CD8-positive, alpha-beta memory T cell (primary cell): ENCODE results near the gene FNBP1. TPM values are rescaled to one million over a fixed set of nuclear protein-coding genes. Genes with fewer than 3 reads are reported as not detected.

Experiments
- CTCF ChIA-PET: fragments of 350-600 bp; sonication (Branson Sonifier 250); formaldehyde crosslinking; loops from one replicate; lab custom pipeline; 2021; ENCODE audit warnings: antibody characterized with exemption; lab: Charles Lee
- POLR2A ChIA-PET: fragments of 350-600 bp; sonication (Branson Sonifier 250); formaldehyde crosslinking; loops from one replicate; lab custom pipeline; 2021; ENCODE audit warnings: antibody characterized with exemption; lab: Charles Lee
- DNase-seq, 5 donors: peaks; one replicate each; pipeline versions ENCODE4 v3.0.0 to v3.0.0-alpha.2; 2020 to 2022; ENCODE audit warnings: mixed read lengths in 1 of 5
- H3K27ac ChIP-seq: one replicate; pipeline ENCODE4 v1.7.0; 2013; ENCODE audit warnings: low read depth, mild to moderate bottlenecking, low read length, moderate library complexity
- H3K27me3 ChIP-seq: 2 replicates; pipeline ENCODE4 v1.7.0; 2013; ENCODE audit warnings: low read length, mild to moderate bottlenecking; ENCODE audit not compliant: insufficient read depth, poor library complexity, severe bottlenecking
- H3K36me3 ChIP-seq: 2 replicates; pipeline ENCODE4 v1.7.0; 2013; ENCODE audit warnings: mild to moderate bottlenecking, low read length, moderate library complexity; ENCODE audit not compliant: insufficient read depth
- H3K4me1 ChIP-seq: 2 replicates; pipeline ENCODE4 v1.7.0; 2013; ENCODE audit warnings: mild to moderate bottlenecking, low read length, moderate library complexity; ENCODE audit not compliant: insufficient read depth
- H3K4me3 ChIP-seq: 2 replicates; pipeline ENCODE4 v1.7.0; 2013; ENCODE audit warnings: mild to moderate bottlenecking, low read length
- H3K9me3 ChIP-seq: 2 replicates; pipeline ENCODE4 v1.7.0; 2013; ENCODE audit warnings: mild to moderate bottlenecking, low read length
- H3K27ac Mint-ChIP-seq, 8 donors: one replicate each; pipeline ENCODE4 v1.8.0; 2020 to 2021; ENCODE audit warnings: mixed read lengths in 8 of 8, mild to moderate bottlenecking in 6 of 8, inconsistent platforms in 3 of 8, moderate library complexity in 3 of 8
- H3K27me3 Mint-ChIP-seq, 2 donors: one replicate each; pipeline ENCODE4 v1.8.0; 2020 to 2021; ENCODE audit warnings: mixed read lengths in 2 of 2, mild to moderate bottlenecking in 1 of 2, moderate library complexity in 1 of 2
- H3K36me3 Mint-ChIP-seq, 3 donors: one replicate each; pipeline ENCODE4 v1.8.0; 2020 to 2021; ENCODE audit warnings: mixed read lengths in 3 of 3, inconsistent platforms in 1 of 3, mild to moderate bottlenecking in 1 of 3
- H3K4me1 Mint-ChIP-seq, 3 donors: one replicate each; pipeline ENCODE4 v1.8.0; 2020 to 2021; ENCODE audit warnings: mixed read lengths in 3 of 3, inconsistent platforms in 1 of 3, mild to moderate bottlenecking in 1 of 3
- H3K4me3 Mint-ChIP-seq, 7 donors: one replicate each; pipeline ENCODE4 v1.8.0; 2020 to 2021; ENCODE audit warnings: mixed read lengths in 7 of 7, mild to moderate bottlenecking in 6 of 7, moderate library complexity in 4 of 7, inconsistent platforms in 2 of 7
- H3K9me3 Mint-ChIP-seq, 5 donors: one replicate each; pipeline ENCODE4 v1.8.0; 2020 to 2022; ENCODE audit warnings: mixed read lengths in 5 of 5, mild to moderate bottlenecking in 3 of 5, moderate library complexity in 2 of 5, inconsistent platforms in 1 of 5
- polyA plus RNA-seq: library from polyadenylated mRNA; unstranded; fragments of 300-500 nt; fragmentation: Illumina TruSeq; gene quantifications from one replicate; pipeline ENCODE4 v1.2.3, GENCODE V29; 2021
- total RNA-seq, 2 experiments: library from RNA; stranded (reverse); gene quantifications; one replicate each; pipeline ENCODE4 v1.2.3, GENCODE V29; 2021

Gene FNBP1
- total and polyA plus RNA-seq, 3 experiments from 2014 or later: 176 to 230 (median 226) TPM

DNA sequence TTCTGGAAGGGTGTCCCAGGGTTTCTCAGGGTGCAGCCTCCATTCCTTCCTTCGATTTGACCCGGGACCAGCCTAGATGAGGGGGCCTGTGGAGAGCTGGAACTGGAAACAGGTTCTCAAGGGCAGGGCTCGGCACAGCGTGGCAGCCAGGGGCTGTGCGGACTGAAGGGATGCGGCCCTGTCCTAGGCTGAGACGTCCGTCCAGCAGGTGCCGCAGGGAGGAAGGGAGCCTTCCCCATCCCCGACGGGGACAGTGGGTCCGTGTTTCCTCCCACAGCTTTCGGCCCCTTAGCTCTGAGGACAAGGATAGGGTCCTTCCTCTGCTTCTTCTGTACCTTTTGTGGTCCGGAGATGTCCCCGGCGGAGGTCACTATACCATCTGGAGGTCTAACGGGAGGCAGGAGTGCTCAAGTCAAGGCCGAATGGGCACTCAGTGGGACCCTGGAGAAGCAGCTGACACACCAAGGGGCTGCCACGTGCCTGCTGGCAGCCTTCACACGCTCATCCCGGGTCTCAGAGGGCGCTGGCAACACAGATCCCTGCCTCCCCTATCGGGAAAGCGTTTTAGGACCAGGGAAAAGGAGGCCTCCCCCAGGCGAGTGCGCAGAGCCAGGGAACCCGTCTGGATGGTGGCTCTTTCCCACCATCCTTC, 157.8 kb downstream of the FNBP1 start:
- peaks cover 52% of the 10 kb centered on the region for H3K4me1 ChIP-seq
- peak in 2 of 5 donors; percentile 21 to 37 for DNase-seq
- Mint-ChIP-seq H3K27ac (peak overlapping the region; percentile 97 to 100 (median 100)), H3K4me3 (peak overlapping the region; percentile 83 to 96 (median 89)), H3K27me3 (peaks cover 0 to 17% of the 10 kb centered on the region in 2 donors), H3K4me1 (peaks cover 56 to 76% (median 66%) of the 10 kb centered on the region in 3 donors), H3K9me3 (no peaks in the 10 kb centered on the region), H3K36me3 (peaks cover 2 to 32% (median 4%) of the 10 kb centered on the region in 3 donors)
- H3K27ac ChIP-seq: peak overlapping the region; percentile 91
- peaks cover 17% of the 10 kb centered on the region for H3K36me3 ChIP-seq
- H3K4me3 ChIP-seq: peak overlapping the region; percentile 73
- no peaks in the 10 kb centered on the region for H3K27me3 ChIP-seq
- ChIA-PET POLR2A (interaction anchor here (1.2 to 5.0 kb wide), 7 partner anchors 22 to 168 kb away, joined by 5 to 29 read pairs (median 7); partner anchors contain the start of genes FNBP1 and GPR107), CTCF (interaction anchor here (0.7 to 5.9 kb wide), 40 partner anchors 10 to 358 kb away, joined by 3 to 36 read pairs (median 5); partner anchors contain the start of genes C9orf78, GPR107, TOR1B and USP20)
- no peaks in the 10 kb centered on the region for H3K9me3 ChIP-seq

GRCh38 chr9:129884220-129885017, 158.6 kb downstream of the FNBP1 start:
- peaks cover 45% of the 10 kb centered on the region for H3K4me1 ChIP-seq
- Mint-ChIP-seq H3K27me3 (peaks cover 0 to 17% of the 10 kb centered on the region in 2 donors), H3K4me3 (peak overlapping the region; percentile 83 to 96 (median 89)), H3K4me1 (peaks cover 50 to 69% (median 59%) of the 10 kb centered on the region in 3 donors), H3K27ac (peak overlapping the region; percentile 97 to 100 (median 100)), H3K36me3 (peaks cover under 1 to 25% (median 2%) of the 10 kb centered on the region in 3 donors), H3K9me3 (no peaks in the 10 kb centered on the region)
- ChIA-PET POLR2A (interaction anchor here (1.2 to 1.4 kb wide), 4 partner anchors 21 to 155 kb away, joined by 5 to 13 read pairs (median 8); no protein-coding TSS in a partner anchor), CTCF (interaction anchor here (0.8 to 5.9 kb wide), 31 partner anchors 11 to 217 kb away, joined by 3 to 36 read pairs (median 5); partner anchors contain the start of genes C9orf78, TOR1B and USP20)
- peaks cover 24% of the 10 kb centered on the region for H3K36me3 ChIP-seq
- peak; percentile 93 to 97 (median 95) for DNase-seq
- H3K9me3 ChIP-seq: no peaks in the 10 kb centered on the region
- H3K27me3 ChIP-seq: no peaks in the 10 kb centered on the region
- peak overlapping the region; percentile 91 for H3K27ac ChIP-seq
- H3K4me3 ChIP-seq: peak overlapping the region; percentile 73

- H3K27ac Mint-ChIP-seq: peak overlapping the region in 5 of 8 donors; percentile 21 to 89 (median 60)
- H3K9me3 Mint-ChIP-seq: no peaks in the 10 kb centered on the region
- H3K36me3 ChIP-seq: peaks cover 32% of the 10 kb centered on the region
- CTCF ChIA-PET: interaction anchor here (1.4 kb wide), 1 partner anchor 8 kb away, joined by 3 read pairs; no protein-coding TSS in a partner anchor
- H3K36me3 Mint-ChIP-seq: peaks cover 0 to 34% (median 0%) of the 10 kb centered on the region in 3 donors
- no peaks in the 10 kb centered on the region for H3K27me3 ChIP-seq
- H3K9me3 ChIP-seq: no peaks in the 10 kb centered on the region
- peaks cover 35 to 55% (median 45%) of the 10 kb centered on the region in 3 donors for H3K4me1 Mint-ChIP-seq
- H3K27me3 Mint-ChIP-seq: peaks cover 0 to 5% of the 10 kb centered on the region in 2 donors
- H3K27ac ChIP-seq: peak overlapping the region; percentile 57
- peak overlapping the region in 1 of 7 donors; percentile 66 for H3K4me3 Mint-ChIP-seq
- H3K4me1 ChIP-seq: peaks cover 33% of the 10 kb centered on the region
- no peak overlapping the region for H3K4me3 ChIP-seq
- POLR2A ChIA-PET: interaction anchor here (0.6 kb wide), 1 partner anchor 158 kb away, joined by 6 read pairs; no protein-coding TSS in a partner anchor
- no peak for DNase-seq
Observed at GRCh38 chr9:129881547-129882324, 161.3 kb downstream of the FNBP1 start.

DNA sequence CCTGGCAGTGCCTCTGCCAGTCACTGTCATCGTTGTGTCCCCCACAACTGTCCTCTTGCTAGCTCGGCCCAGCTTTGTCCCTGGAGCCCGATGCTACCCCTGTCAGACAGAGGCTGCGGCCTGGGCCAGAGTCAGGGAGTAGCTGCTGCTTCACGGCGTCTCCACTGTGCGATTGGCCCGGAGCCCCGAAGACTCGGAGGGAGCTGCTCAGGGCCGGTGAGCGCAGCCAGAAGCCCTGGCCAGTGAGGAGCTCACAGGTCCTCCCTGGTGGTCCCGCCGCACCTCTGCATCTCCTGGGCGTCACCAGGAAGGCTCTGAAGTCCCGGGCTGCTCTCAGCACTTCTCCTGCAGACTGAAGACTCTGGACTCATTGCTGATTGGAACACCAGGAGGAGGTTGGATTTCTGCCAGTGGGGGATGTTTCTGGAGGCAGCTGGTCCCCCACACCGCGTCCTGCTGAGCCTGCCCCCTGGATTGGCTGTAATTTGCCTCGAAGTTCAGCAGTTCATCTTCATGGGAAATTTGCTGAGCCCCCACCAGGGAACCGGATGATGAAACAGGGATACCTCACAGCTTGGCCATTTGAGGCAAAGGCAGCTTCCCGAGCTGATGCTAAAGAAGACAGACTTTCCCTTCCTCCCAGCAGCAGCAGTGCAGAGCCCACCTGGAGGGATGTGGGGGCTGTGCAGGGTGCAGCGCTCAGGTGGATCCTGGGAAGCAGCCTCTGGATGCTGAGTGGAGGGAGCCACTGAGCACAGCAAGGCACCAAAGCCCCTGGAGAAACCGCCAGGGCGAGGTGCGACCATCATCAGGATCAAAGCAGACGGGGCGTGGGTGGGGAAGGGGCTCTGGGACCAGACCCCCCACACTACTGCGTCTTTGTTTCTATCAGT, 162.1 kb downstream of the FNBP1 start:
- POLR2A ChIA-PET: no interaction called here
- Mint-ChIP-seq H3K27ac (peak overlapping the region in 4 of 8 donors; percentile 43 to 82 (median 52)), H3K9me3 (no peaks in the 10 kb centered on the region), H3K36me3 (peaks cover 0 to 40% (median 0%) of the 10 kb centered on the region in 3 donors), H3K4me1 (peaks cover 33 to 53% (median 41%) of the 10 kb centered on the region in 3 donors), H3K27me3 (peaks cover 0 to 5% of the 10 kb centered on the region in 2 donors), H3K4me3 (peak overlapping the region in 1 of 7 donors; percentile 6)
- Histone ChIP-seq H3K27ac (peak overlapping the region; percentile 57), H3K4me3 (no peak overlapping the region), H3K4me1 (peaks cover 32% of the 10 kb centered on the region), H3K9me3 (no peaks in the 10 kb centered on the region), H3K27me3 (no peaks in the 10 kb centered on the region), H3K36me3 (peaks cover 37% of the 10 kb centered on the region)
- peak in 1 of 5 donors; percentile 39 for DNase-seq
- CTCF ChIA-PET: interaction anchor here (1.3 kb wide), 1 partner anchor 50 kb away, joined by 3 read pairs; no protein-coding TSS in a partner anchor

DNA sequence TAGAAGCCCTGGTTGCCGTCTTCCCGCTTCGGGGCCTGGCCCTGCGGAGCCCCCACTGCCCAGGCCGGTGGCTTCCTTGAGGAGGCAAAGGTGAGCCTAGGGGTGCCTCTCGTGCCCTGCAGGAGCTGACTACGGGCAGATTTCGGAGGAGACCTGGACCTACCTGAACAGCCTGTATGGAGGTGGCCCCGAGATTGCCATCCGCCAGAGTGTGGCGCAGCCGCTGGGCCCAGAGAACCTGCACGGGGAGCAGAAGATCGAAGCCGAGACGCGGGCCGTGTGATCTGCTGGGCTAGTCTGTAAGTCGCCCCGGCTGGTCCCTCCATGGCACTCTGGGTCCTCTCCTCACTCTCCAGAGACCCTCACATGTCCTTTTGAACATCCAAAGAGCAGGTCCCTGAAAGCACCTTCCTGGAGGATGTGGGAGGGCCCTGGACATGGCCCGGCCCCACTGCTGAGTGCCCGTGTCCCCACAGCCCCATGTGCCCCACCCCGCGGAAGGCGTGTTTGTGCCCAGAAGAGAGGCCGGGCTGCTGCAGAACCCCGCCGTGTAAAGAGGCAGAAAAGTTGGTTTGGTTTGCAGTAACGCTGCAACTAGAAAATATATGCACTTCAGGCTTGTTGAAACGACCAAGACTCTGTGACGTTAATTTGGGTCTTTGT, 162.9 kb downstream of the FNBP1 start:
- POLR2A ChIA-PET: no interaction called here
- H3K36me3 Mint-ChIP-seq: peaks cover 0 to 47% (median 0%) of the 10 kb centered on the region in 3 donors

GRCh38 chr9:129879103-129879699, 163.8 kb downstream of the FNBP1 start:
- Mint-ChIP-seq H3K9me3 (no peaks in the 10 kb centered on the region), H3K4me1 (peaks cover 28 to 46% (median 28%) of the 10 kb centered on the region in 3 donors), H3K4me3 (no peak overlapping the region), H3K36me3 (peaks cover 0 to 50% (median 0%) of the 10 kb centered on the region in 3 donors), H3K27me3 (peaks cover 0 to 2% of the 10 kb centered on the region in 2 donors), H3K27ac (peak overlapping the region in 4 of 8 donors; percentile 43 to 56 (median 48))
- H3K27ac ChIP-seq: no peak overlapping the region
- no peak for DNase-seq
- H3K36me3 ChIP-seq: peaks cover 54% of the 10 kb centered on the region
- H3K27me3 ChIP-seq: no peaks in the 10 kb centered on the region
- CTCF ChIA-PET: no interaction called here
- H3K4me1 ChIP-seq: peaks cover 22% of the 10 kb centered on the region
- no peaks in the 10 kb centered on the region for H3K9me3 ChIP-seq
- H3K4me3 ChIP-seq: no peak overlapping the region
- POLR2A ChIA-PET: interaction anchor here (0.5 kb wide), 1 partner anchor 98 kb away, joined by 3 read pairs; no protein-coding TSS in a partner anchor

More for the DNA sequence above, 162.9 kb downstream of the FNBP1 start:
- Histone ChIP-seq H3K36me3 (peaks cover 45% of the 10 kb centered on the region), H3K9me3 (no peaks in the 10 kb centered on the region), H3K27me3 (no peaks in the 10 kb centered on the region), H3K4me3 (no peak overlapping the region), H3K27ac (no peak overlapping the region), H3K4me1 (peaks cover 27% of the 10 kb centered on the region)
- Mint-ChIP-seq H3K27ac (peak overlapping the region in 5 of 8 donors; percentile 17 to 82 (median 45)), H3K27me3 (peaks cover 0 to 2% of the 10 kb centered on the region in 2 donors), H3K4me3 (peak overlapping the region in 2 of 7 donors; percentile 6 to 66), H3K9me3 (no peaks in the 10 kb centered on the region), H3K4me1 (peaks cover 34 to 47% (median 34%) of the 10 kb centered on the region in 3 donors)
- CTCF ChIA-PET: interaction anchor here (1.3 kb wide), 1 partner anchor 49 kb away, joined by 3 read pairs; no protein-coding TSS in a partner anchor
- no peak for DNase-seq
